Esophagus squamous epithelium (tissue), 5 donors: ENCODE data around the gene GADD45B. TPM values are rescaled to one million over a fixed set of nuclear protein-coding genes. Genes with fewer than 3 reads are reported as not detected.
A peak's percentile ranks its signal among the peaks of the same experiment; 100 is the strongest.

Experiments
- DNase-seq: peaks from one replicate; lab custom pipeline; 2025; lab: John Stamatoyannopoulos, UW
- H3K27ac ChIP-seq, 4 donors: fragments of 200-600 bp; sonication (generic); one replicate each; pipeline ENCODE4 v1.5.1; 2016 to 2019; ENCODE audit warnings: mild to moderate bottlenecking in 1 of 4
- H3K27me3 ChIP-seq, 4 donors: fragments of 200-600 bp; sonication (generic); 1 replicate in 3 of 4; 2 replicates in 1 of 4; pipeline versions ENCODE4 v1.5.1 to v1.6.0; 2017 to 2021; ENCODE audit warnings: antibody characterized with exemption in 1 of 4
- H3K36me3 ChIP-seq, 3 donors: fragments of 200-600 bp; sonication (generic); one replicate each; pipeline ENCODE4 v1.5.1; 2016 to 2019
- H3K4me1 ChIP-seq, 3 donors: fragments of 200-600 bp; sonication (generic); one replicate each; pipeline ENCODE4 v1.5.1; 2017 to 2019
- H3K4me3 ChIP-seq, 4 donors: fragments of 200-600 bp; sonication (generic); 1 replicate in 3 of 4; 2 replicates in 1 of 4; pipeline ENCODE4 v1.5.1; 2016 to 2019; ENCODE audit warnings: mild to moderate bottlenecking in 2 of 4, moderate library complexity in 1 of 4
- H3K9me3 ChIP-seq, 3 donors: fragments of 200-600 bp; sonication (generic); one replicate each; pipeline ENCODE4 v1.5.1; 2016 to 2019
- CTCF ChIP-seq, 6 experiments: fragments of 450-650 bp in 4 of 6; fragments of 200-600 bp in 2 of 6; sonication (generic) in 2 of 6; IDR thresholded peaks; one replicate each; pipeline ENCODE4 v1.5.1; 2016 to 2019; ENCODE audit warnings: antibody characterized with exemption in 6 of 6, mild to moderate bottlenecking in 4 of 6, moderate library complexity in 4 of 6
- POLR2A ChIP-seq, 4 donors: fragments of 450-650 bp; IDR thresholded peaks; one replicate each; pipeline ENCODE4 v1.6.1; 2017; ENCODE audit warnings: antibody characterized with exemption in 4 of 4, mild to moderate bottlenecking in 4 of 4, moderate library complexity in 3 of 4
- WGBS, 2 donors: methylation state at CpG; one replicate each; pipeline ENCODE4 v1.1.5; 2018; 5-methylcytosine and 5-hydroxymethylcytosine counted together
- intact Hi-C: fragments of 100-400 bp; cut with DNase I; formaldehyde crosslinking; loops from one replicate; pipeline ENCODE4 v1.15.0; 2022
- total RNA-seq, 4 donors: library from RNA; depleted of rRNA; stranded (reverse); fragments of >200 nt; gene quantifications; one replicate each; pipeline ENCODE4 v1.1.0, GENCODE V29; 2016
- donor health status: DM: yes; HTN: yes; CAD: no.

Gene GADD45B
- total RNA-seq, 4 donors from 2014 or later = 21.6 to 40.1 (median 28.7) TPM

DNA sequence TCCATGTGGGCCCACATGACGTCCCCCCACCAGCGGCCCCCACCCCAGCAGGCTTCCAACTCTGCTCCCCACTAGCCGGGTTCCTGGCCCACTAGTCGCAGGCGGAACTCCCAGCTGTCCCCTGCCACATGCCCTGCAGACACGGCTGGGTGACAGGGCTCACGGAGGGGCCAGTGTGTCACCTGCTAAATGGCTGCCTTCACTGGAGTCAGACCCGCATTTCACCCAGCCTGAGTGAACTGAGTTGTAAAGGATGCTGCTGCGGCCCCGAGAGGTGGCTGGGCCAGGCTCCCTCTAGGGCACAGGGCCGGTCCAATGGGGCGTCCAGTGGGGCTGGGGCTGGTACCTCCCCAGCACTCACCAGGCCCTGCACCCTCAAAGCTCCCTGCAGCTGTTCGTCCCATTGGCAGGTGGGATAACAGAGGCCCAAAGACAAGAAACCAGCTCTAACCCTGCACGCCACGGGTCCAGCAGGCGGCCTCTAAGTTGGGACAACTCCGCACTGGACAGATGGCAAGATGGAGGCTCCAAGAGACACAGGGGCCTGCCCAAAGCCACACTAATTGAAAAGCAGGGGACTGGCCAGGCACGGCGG lies 22.4 kb upstream of the GADD45B start:
- TF ChIP-seq POLR2A (IDR thresholded peaks at IDR 0.05) = no peak
- no peak for TF ChIP-seq CTCF (IDR thresholded peaks at IDR 0.05)
- intact Hi-C loops = no loop called here
- no peak overlapping the region for H3K4me3 ChIP-seq
- no CpG with 5 or more reads among the region's 19 CpGs for WGBS, 2 donors
- no peaks in the 10 kb centered on the region for H3K9me3 ChIP-seq
- H3K27me3 ChIP-seq = no peaks in the 10 kb centered on the region
- H3K4me1 ChIP-seq = peaks cover 7 to 25% (median 9%) of the 10 kb centered on the region in 3 donors
- H3K36me3 ChIP-seq = peaks cover 0 to 33% (median 0%) of the 10 kb centered on the region in 3 donors
- no peak overlapping the region for H3K27ac ChIP-seq
- DNase-seq = no peak

GRCh38 chr19:2454199-2454961 lies 21.5 kb upstream of the GADD45B start:
- no peak for DNase-seq
- Histone ChIP-seq H3K27me3 (no peaks in the 10 kb centered on the region), H3K4me3 (no peak overlapping the region), H3K4me1 (peaks cover 7 to 25% (median 9%) of the 10 kb centered on the region in 3 donors), H3K9me3 (no peaks in the 10 kb centered on the region), H3K27ac (no peak overlapping the region), H3K36me3 (peaks cover 0 to 25% (median 0%) of the 10 kb centered on the region in 3 donors)
- 84 to 87% methylated on average over 9 to 10 of the region's 19 CpGs for WGBS, 2 donors
- TF ChIP-seq POLR2A (IDR thresholded peaks at IDR 0.05) = no peak
- no peak for TF ChIP-seq CTCF (IDR thresholded peaks at IDR 0.05)
- intact Hi-C loops = no loop called here

- peaks cover 0 to 20% (median 0%) of the 10 kb centered on the region in 3 donors for H3K36me3 ChIP-seq
- no peaks in the 10 kb centered on the region for H3K9me3 ChIP-seq
- intact Hi-C loops = no loop called here
- H3K27ac ChIP-seq = peak overlapping the region in 3 of 4 donors; percentile 79 to 88 (median 84)
- peaks cover 7 to 25% (median 9%) of the 10 kb centered on the region in 3 donors for H3K4me1 ChIP-seq
- no peak for TF ChIP-seq POLR2A (IDR thresholded peaks at IDR 0.05)
- no peak for TF ChIP-seq CTCF (IDR thresholded peaks at IDR 0.05)
- no peak for DNase-seq
- 81 to 82% methylated on average over 2 to 6 of the region's 14 CpGs for WGBS, 2 donors
- peak overlapping the region; percentile 83 to 100 (median 98) for H3K4me3 ChIP-seq
- H3K27me3 ChIP-seq = no peaks in the 10 kb centered on the region
Observed at GRCh38 chr19:2454962-2455850, 20.7 kb upstream of the GADD45B start.

- H3K36me3 ChIP-seq = peaks cover 0 to 13% (median 0%) of the 10 kb centered on the region in 3 donors
- H3K9me3 ChIP-seq = no peaks in the 10 kb centered on the region
- intact Hi-C loops = no loop called here
- peaks cover 7 to 27% (median 9%) of the 10 kb centered on the region in 3 donors for H3K4me1 ChIP-seq
- H3K27ac ChIP-seq = peak overlapping the region; percentile 79 to 88 (median 84)
- no peak for DNase-seq
- peak overlapping the region; percentile 83 to 100 (median 98) for H3K4me3 ChIP-seq
- no peaks in the 10 kb centered on the region for H3K27me3 ChIP-seq
- TF ChIP-seq CTCF (IDR thresholded peaks at IDR 0.05) = no peak
- TF ChIP-seq POLR2A (IDR thresholded peaks at IDR 0.05) = peak in 1 of 4 donors; percentile 26
- WGBS, 2 donors = 0% methylated on average over 1 of the region's 62 CpGs; no CpG with 5 or more reads in 1 of the 2 donors
Observed at GRCh38 chr19:2455851-2456570, 19.9 kb upstream of the GADD45B start.
